GM06990 (cell line): Measurements from ENCODE around the gene F2R.
"Not testable (repeated sequence)": the region's sequence is repeated elsewhere in the genome, so short reads cannot be mapped to it uniquely, and the experiment has no call there.

ENCODE experiments used
- DNase-seq: peaks from one replicate; pipeline ENCODE4 v3.0.0-alpha.2; 2011; ENCODE audit not compliant: insufficient read length; ENCODE audit errors: extremely low read depth
- H3K27me3 ChIP-seq: replicated peaks from 2 replicates; pipeline ENCODE4 v1.6.0; 2011; ENCODE audit warnings: low read length; ENCODE audit not compliant: control insufficient read depth, insufficient read depth
- H3K36me3 ChIP-seq: 2 replicates; pipeline ENCODE4 v1.5.1; 2011; ENCODE audit warnings: low read length; ENCODE audit not compliant: control insufficient read depth, insufficient read depth
- H3K4me3 ChIP-seq: replicated peaks from 2 replicates; pipeline ENCODE4 v1.5.1; 2011; ENCODE audit warnings: low read depth, mild to moderate bottlenecking, control low read depth, low read length
- TF ChIP-seq, protein P1 (sequence below): IDR thresholded peaks from 2 replicates; pipeline ENCODE4 v1.5.1; 2011; ENCODE audit warnings: low read length, control low read depth, mild to moderate bottlenecking, inconsistent platforms; ENCODE audit not compliant: insufficient read depth, poor library complexity, severe bottlenecking

The F2R gene

GRCh38 chr5:76673125-76673524, 42.8 kb upstream of the F2R start:
- Histone ChIP-seq H3K36me3 (no peaks in the 10 kb centered on the region; the same call in 1 of the 2 replicates), H3K4me3 (no peak overlapping the region), H3K27me3 (no peaks in the 10 kb centered on the region)
- no peak for DNase-seq
- TF ChIP-seq, protein P1, sequence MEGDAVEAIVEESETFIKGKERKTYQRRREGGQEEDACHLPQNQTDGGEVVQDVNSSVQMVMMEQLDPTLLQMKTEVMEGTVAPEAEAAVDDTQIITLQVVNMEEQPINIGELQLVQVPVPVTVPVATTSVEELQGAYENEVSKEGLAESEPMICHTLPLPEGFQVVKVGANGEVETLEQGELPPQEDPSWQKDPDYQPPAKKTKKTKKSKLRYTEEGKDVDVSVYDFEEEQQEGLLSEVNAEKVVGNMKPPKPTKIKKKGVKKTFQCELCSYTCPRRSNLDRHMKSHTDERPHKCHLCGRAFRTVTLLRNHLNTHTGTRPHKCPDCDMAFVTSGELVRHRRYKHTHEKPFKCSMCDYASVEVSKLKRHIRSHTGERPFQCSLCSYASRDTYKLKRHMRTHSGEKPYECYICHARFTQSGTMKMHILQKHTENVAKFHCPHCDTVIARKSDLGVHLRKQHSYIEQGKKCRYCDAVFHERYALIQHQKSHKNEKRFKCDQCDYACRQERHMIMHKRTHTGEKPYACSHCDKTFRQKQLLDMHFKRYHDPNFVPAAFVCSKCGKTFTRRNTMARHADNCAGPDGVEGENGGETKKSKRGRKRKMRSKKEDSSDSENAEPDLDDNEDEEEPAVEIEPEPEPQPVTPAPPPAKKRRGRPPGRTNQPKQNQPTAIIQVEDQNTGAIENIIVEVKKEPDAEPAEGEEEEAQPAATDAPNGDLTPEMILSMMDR: no peak

DNA sequence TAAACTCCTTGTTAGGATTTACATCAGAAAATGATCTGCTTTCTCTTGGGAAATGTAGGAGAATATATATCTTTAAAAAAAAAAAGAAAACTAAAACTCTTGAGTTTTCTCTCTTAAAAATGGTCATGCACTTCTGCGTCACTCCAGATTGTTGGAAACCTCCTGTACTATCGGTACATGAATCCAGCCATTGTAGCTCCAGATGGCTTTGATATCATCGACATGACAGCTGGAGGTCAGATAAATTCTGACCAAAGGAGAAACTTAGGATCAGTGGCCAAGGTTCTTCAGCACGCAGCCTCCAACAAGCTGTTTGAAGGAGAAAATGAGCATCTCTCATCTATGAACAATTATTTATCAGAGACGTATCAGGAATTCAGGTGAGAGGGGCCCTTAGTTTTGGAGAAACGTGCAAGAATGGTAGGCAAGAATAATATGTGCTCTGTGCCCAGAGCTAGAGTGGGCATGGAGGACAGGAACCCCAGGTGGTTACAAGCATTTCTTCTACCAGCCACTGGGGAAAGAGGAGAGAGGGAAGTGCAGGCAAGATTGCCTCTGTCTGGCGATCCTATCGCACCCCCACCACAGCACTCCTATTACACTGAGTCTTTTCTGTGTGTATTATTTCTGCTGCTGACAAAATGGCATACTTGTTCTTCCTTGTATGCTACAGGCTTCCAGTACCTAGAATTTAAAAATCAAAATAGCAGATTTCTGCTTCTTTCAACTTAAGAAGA, 41.4 kb upstream of the F2R start:
- no peaks in the 10 kb centered on the region; the same call in 1 of the 2 replicates for H3K36me3 ChIP-seq

GRCh38 chr5:76675364-76675763, 40.6 kb upstream of the F2R start:
- TF ChIP-seq, protein P1: no peak
- Histone ChIP-seq H3K36me3 (no peaks in the 10 kb centered on the region), H3K27me3 (no peaks in the 10 kb centered on the region), H3K4me3 (no peak overlapping the region)
- DNase-seq: no peak

More for the DNA sequence above, 41.4 kb upstream of the F2R start:
- Histone ChIP-seq H3K27me3 (no peaks in the 10 kb centered on the region), H3K4me3 (no peak overlapping the region)
- TF ChIP-seq, protein P1: no peak
- no peak for DNase-seq

DNA sequence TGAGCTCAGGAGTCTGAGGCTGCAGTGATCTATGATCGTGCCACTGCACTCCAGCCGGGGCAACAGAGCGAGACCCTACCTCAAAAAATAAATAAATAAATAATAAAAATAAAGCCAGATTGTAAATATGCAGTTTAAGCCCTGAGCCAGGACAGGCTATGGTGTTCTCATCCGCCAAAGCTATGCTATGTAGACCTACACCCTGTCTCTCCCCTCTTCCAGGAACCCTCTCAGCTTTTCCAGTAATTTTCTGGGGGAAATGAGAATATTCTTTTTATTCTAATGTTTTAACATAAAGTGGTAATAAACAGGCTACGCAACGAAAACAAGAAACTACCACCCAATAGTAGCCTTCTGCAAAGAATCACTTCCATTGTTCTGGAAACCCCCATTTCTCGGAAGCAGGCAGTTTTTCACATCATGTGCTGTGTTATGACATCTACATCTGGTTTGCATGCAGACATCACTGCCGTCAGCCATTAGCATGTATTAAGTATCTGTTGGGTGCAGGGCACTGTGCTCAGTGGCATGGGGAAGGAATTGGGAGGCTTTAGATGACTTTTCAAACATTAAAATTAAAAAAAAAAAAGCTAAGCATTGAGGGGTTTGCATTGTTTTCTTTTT, 38.0 kb upstream of the F2R start:
- Histone ChIP-seq H3K36me3 (no peaks in the 10 kb centered on the region), H3K27me3 (no peaks in the 10 kb centered on the region), H3K4me3 (no peak overlapping the region)
- TF ChIP-seq, protein P1: no peak
- DNase-seq: no peak

DNA sequence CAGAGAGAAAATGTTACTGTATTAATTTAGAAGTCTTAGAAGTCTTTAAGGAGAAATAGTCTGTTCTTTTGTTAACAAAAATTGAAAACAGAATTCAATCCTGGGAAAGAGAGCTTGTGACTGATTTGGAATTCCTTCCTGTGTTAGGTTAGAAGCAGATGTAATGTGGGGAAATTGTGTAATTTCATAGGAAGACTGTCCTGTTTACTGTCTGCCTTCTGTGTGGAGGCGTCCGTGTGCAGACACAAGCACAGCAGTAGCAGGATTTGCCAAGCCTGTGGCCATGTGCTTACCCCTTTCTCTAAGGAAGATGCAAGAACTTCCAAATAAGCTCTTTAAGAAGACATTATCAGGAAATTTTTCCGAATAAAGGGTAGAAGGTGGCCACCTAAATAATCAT, 36.7 kb upstream of the F2R start:
- H3K27me3 ChIP-seq: no peaks in the 10 kb centered on the region
- no peak overlapping the region for H3K4me3 ChIP-seq
- no peak for DNase-seq
- no peaks in the 10 kb centered on the region; the same call in 1 of the 2 replicates for H3K36me3 ChIP-seq
- TF ChIP-seq, protein P1: no peak

DNA sequence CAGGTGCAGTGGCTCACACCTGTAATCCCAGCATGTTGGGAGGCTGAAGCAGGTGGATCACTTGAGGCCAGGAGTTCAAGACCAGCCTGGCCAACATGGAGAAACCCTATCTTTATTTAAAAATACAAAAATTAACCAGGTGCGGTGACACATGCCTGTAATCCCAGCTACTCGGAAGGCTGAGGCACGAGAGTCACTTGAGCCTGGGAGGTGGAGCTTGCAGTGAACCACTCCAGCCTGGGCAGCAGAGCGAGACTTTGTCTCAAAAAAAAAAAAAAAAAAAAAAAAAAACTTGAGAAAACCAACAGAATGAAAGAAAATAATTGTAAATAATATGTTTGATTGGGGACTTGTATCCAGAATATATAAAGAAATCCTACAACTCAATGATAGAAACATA, 35.1 kb upstream of the F2R start:
- not testable (repeated sequence) for H3K36me3 ChIP-seq, H3K27me3 ChIP-seq, H3K4me3 ChIP-seq, DNase-seq
